Adrenal gland (tissue), 12 donors: ENCODE data around the gene BACH1. TPM values are rescaled to one million over a fixed set of nuclear protein-coding genes. Genes with fewer than 3 reads are reported as not detected.

Experiments
- DNase-seq, 7 donors: peaks; one replicate each; pipeline ENCODE4 v3.0.0-alpha.2; 2019 to 2020
- H3K27ac ChIP-seq, 5 donors: fragments of 200-600 bp; sonication (generic) in 4 of 5; 1 replicate in 3 of 5; 2 replicates in 2 of 5; pipeline versions ENCODE4 v1.5.1 to v1.8.0; 2016 to 2020; ENCODE audit warnings: mild to moderate bottlenecking in 1 of 5
- H3K27me3 ChIP-seq: fragments of 200-600 bp; 2 replicates; pipeline ENCODE4 v1.8.0; 2021
- H3K36me3 ChIP-seq, 2 donors: fragments of 200-600 bp; replicated peaks in 1 of 2; 1 replicate in 1 of 2; 2 replicates in 1 of 2; pipeline versions ENCODE4 v1.5.1 to v1.8.0; 2018 to 2022
- H3K4me1 ChIP-seq, 2 donors: fragments of 200-600 bp; replicated peaks in 1 of 2; 1 replicate in 1 of 2; 2 replicates in 1 of 2; pipeline versions ENCODE4 v1.5.1 to v1.8.0; 2018 to 2021
- H3K4me3 ChIP-seq, 4 donors: fragments of 200-600 bp; sonication (generic) in 3 of 4; one replicate each; pipeline ENCODE4 v1.5.1; 2016 to 2018
- H3K9me3 ChIP-seq, 3 donors: fragments of 200-600 bp; sonication (generic) in 1 of 3; replicated peaks in 1 of 3; 1 replicate in 2 of 3; 2 replicates in 1 of 3; pipeline versions ENCODE4 v1.5.1 to v1.8.0; 2016 to 2021
- POLR2A ChIP-seq, 2 donors: fragments of 450-650 bp; IDR thresholded peaks; one replicate each; pipeline ENCODE4 v1.6.1; 2017; ENCODE audit warnings: antibody characterized with exemption in 2 of 2, mild to moderate bottlenecking in 2 of 2, moderate library complexity in 1 of 2
- WGBS, 4 donors: extraction: QIAGEN DNeasy Blood & Tissue Kit in 2 of 4; methylation state at CpG; one replicate each; pipeline versions ENCODE4 v1.1.5 to v1.1.7; 2013 to 2017; 5-methylcytosine and 5-hydroxymethylcytosine counted together
- intact Hi-C, 2 donors: fragments of 100-400 bp; cut with DNase I; formaldehyde crosslinking; loops; one replicate each; pipeline versions ENCODE4 v1.14.1 to v1.15.0; 2022 to 2023
- polyA plus RNA-seq, 3 donors: library from polyadenylated mRNA; stranded (reverse); fragments of 200-250 nt in 2 of 3; fragments of 350-450 nt in 1 of 3; fragmentation: Illumina TruSeq in 1 of 3; extraction: RNeasy Lipid Tissue Mini Kit (QIAGEN cat#74804) in 1 of 3; gene quantifications; one replicate each; pipeline ENCODE4 v1.2.3, GENCODE V29; 2013 to 2014
- total RNA-seq, 9 donors: library from RNA; depleted of rRNA in 4 of 9; stranded (reverse); fragments of >200 nt in 4 of 9; fragments of 120-200 nt in 1 of 9; fragmentation: NEBNext Ultra II Directional in 1 of 9; extraction: Animal tissue kit (Norgen Biotek cat#: 25700) in 1 of 9; gene quantifications; one replicate each; pipeline versions ENCODE4 v1.1.0 to v1.2.4, GENCODE V29; 2013 to 2023
- TF ChIP-seq, protein P1 (sequence below), 6 experiments: fragments of 450-650 bp in 4 of 6; fragments of 200-600 bp in 2 of 6; sonication (generic) in 1 of 6; IDR thresholded peaks; 1 replicate in 5 of 6; 2 replicates in 1 of 6; pipeline versions ENCODE4 v1.5.1 to v1.8.0; 2016 to 2021; ENCODE audit warnings: antibody characterized with exemption in 6 of 6, mild to moderate bottlenecking in 2 of 6, moderate library complexity in 1 of 6
- donor health status: healthy with polysubstance abuse.
- donor health status: Bipolar disorder and iron deficiency.
- donor health status: DM: yes; HTN: yes; CAD: no.
- donor health status: DM: no; HTN: no; CAD: no.
- donor health status: DM: no; HTN: no; CAD: no.
- donor health status: DM: yes; HTN: yes; CAD: no.

BACH1 gene
- total and polyA plus RNA-seq, 12 donors = 5.1 to 61.2 (median 38.6) TPM

DNA sequence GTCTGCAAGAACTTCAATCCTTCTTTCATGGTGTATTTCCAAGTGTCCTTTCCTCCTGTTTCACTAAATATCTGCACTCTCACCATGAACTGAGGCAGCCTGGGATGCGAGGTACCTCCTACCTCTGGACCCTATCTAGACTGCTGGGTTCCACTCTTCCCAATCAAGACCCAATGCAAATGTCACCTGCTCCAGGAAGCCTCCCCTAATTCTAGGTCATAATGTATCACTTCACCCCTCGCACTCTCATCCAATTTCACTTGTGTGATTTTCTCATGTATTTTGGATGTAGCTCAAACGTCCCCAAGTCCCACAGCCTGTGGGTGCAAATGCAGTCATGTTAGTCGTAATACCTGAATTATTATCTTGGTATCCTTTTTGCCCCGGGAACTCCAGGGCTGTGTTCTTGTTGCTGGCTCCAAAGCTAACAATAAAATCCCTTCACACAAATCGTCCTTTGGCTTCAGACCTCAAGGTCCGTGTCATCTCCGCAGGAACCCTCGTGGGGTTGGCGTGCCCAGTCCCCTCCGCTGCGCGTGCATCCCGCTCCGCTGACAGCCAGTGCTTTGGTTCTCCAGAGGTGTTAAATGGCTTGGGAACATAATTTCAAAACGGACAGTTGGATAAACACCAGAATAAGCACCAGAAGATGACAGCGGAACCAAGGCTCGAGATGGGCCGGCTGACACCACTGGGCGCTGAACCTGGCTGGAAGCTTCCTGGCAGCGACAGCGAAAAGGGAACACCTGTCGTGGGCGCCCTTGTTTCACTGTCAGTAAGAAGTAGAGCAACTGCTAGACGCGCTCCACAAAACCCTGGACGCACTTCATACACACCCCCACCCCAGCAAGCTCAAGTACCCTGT lies 1.0 kb upstream of the BACH1 start:
- TF ChIP-seq, protein P1, sequence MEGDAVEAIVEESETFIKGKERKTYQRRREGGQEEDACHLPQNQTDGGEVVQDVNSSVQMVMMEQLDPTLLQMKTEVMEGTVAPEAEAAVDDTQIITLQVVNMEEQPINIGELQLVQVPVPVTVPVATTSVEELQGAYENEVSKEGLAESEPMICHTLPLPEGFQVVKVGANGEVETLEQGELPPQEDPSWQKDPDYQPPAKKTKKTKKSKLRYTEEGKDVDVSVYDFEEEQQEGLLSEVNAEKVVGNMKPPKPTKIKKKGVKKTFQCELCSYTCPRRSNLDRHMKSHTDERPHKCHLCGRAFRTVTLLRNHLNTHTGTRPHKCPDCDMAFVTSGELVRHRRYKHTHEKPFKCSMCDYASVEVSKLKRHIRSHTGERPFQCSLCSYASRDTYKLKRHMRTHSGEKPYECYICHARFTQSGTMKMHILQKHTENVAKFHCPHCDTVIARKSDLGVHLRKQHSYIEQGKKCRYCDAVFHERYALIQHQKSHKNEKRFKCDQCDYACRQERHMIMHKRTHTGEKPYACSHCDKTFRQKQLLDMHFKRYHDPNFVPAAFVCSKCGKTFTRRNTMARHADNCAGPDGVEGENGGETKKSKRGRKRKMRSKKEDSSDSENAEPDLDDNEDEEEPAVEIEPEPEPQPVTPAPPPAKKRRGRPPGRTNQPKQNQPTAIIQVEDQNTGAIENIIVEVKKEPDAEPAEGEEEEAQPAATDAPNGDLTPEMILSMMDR (IDR thresholded peaks at IDR 0.05) = no peak
- TF ChIP-seq POLR2A (IDR thresholded peaks at IDR 0.05) = no peak
- Histone ChIP-seq H3K27ac (peak overlapping the region in 2 of 5 donors; percentile 91 to 99), H3K36me3 (no peaks in the 10 kb centered on the region), H3K27me3 (no peaks in the 10 kb centered on the region), H3K9me3 (no peaks in the 10 kb centered on the region), H3K4me1 (peaks cover 16 to 37% of the 10 kb centered on the region in 2 donors), H3K4me3 (peak overlapping the region in 2 of 4 donors; percentile 90 to 99)
- intact Hi-C loops = loop anchor here in 1 of 2 donors (10.0 kb wide), 1 partner anchor 133 kb away; no protein-coding TSS in a partner anchor
- 76 to 80% (median 79%) methylated on average over 26 to 27 of the region's 27 CpGs for whole genome bisulfite sequencing, 4 donors
- DNase-seq = peak in 3 of 7 donors; percentile 12 to 60 (median 16)

DNA sequence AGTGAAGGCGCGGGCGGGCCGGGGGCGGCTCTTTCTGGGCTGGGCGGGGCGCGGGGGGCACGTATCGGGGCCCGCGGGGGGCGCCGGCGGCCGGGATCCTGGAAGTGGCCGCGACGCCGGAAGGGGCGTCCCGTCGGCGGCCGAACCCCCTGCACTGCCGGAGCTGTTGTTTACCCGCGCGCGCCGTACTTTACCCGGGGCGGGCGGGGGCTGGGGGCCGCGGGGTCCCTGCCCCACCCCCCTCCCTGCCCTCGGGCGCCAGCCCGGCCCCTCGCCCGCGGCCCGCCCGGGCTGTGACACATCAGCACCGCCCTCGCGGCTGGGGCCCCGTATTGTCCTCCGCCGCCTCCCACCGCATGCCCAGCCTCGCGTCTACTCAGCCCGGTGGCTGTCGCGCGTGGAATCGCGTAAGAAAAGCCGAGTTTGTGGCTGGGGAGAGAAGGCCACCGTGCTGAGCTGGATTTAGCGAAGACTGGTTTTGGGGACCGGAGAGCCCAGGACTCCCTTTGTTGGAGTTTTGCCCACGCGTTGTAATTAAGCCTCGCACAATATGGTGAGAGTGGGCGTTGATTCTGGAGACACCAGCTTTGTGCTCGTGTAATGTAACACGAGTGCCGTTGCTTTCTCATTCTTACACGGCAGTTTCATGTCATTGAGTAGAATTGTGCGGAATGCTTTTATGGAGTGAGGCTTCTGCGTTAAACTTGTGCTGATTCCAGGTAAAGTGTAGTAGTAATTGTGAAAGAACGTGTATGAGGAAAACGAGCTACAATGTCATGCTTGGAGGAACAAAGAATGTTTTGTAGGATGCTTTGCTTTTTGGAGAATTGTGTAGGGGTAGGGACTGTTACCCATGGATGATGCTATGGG lies 559 bp downstream of the BACH1 start:
- peaks cover 17 to 53% of the 10 kb centered on the region in 2 donors for H3K4me1 ChIP-seq
- DNase-seq = peak; percentile 49 to 78 (median 68)
- WGBS, 4 donors = 0 to 1% (median 0%) methylated on average over 18 to 74 of the region's 75 CpGs
- peak overlapping the region; percentile 32 to 99 (median 86) for H3K4me3 ChIP-seq
- TF ChIP-seq, protein P1 (IDR thresholded peaks at IDR 0.05) = no peak
- TF ChIP-seq POLR2A (IDR thresholded peaks at IDR 0.05) = no peak
- no peaks in the 10 kb centered on the region for H3K9me3 ChIP-seq
- peak overlapping the region in 4 of 5 donors; percentile 68 to 99 (median 91) for H3K27ac ChIP-seq
- intact Hi-C loops = loop anchor here in 1 of 2 donors (10.0 kb wide), 1 partner anchor 134 kb away; no protein-coding TSS in a partner anchor
- no peaks in the 10 kb centered on the region for H3K27me3 ChIP-seq
- H3K36me3 ChIP-seq = no peaks in the 10 kb centered on the region

DNA sequence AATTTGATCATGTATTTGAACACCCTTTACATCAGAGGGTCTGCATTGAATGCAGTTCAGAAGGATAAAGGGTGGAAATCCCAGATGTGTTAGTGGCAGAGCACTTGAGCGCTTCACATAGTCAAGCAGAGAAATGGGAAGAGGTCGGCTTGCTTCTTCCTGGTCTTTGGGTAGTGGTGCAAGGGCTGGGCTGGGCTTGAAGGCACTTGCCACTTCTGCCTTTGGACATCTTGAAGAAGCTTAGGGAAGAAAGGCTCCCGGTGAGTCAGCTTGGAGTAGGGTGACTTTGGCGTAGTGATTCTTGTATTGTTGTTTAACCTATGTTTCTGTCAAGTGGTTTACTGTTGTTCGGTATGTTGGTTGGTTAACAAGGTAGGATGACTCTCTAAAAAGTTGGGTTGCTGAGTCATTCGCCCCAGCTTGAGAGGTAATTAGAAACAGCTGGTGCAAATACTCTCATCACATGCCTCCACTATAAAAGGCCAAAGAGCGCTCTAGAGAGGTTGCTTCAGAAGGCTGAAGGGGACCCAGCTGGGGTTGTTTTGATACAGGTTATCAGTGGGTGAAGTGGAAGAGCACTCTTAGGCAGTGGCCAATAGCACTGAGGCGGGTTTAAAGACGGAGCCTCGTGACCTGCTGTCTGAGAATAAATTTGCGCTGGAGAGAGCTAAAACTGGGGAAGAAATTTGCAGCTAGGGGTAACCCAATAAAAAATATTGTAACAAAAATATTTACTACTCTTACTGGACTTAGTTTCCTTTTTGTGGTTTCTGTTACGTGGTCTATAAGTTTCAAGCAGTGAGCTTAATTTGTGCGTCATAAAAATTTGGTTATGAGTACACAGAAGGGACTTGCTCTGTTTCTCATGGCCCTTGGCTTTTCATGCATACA lies 1.4 kb downstream of the BACH1 start:
- H3K9me3 ChIP-seq = no peaks in the 10 kb centered on the region
- H3K4me1 ChIP-seq = peaks cover 25 to 62% of the 10 kb centered on the region in 2 donors
- intact Hi-C loops = loop anchor here in 1 of 2 donors (10.0 kb wide), 1 partner anchor 135 kb away; no protein-coding TSS in a partner anchor
- no peaks in the 10 kb centered on the region for H3K27me3 ChIP-seq
- H3K36me3 ChIP-seq = no peaks in the 10 kb centered on the region
- H3K4me3 ChIP-seq = peak overlapping the region in 3 of 4 donors; percentile 32 to 99 (median 90)
- DNase-seq = peak in 6 of 7 donors; percentile 37 to 74 (median 49)
- WGBS, 4 donors = 51 to 62% (median 53%) methylated on average over 13 of the region's 13 CpGs
- H3K27ac ChIP-seq = peak overlapping the region in 3 of 5 donors; percentile 91 to 99 (median 91)
- no peak for TF ChIP-seq POLR2A (IDR thresholded peaks at IDR 0.05)
- TF ChIP-seq, protein P1 (IDR thresholded peaks at IDR 0.05) = no peak
